Activated CD8-positive, alpha-beta memory T cell treated with anti-CD3 and anti-CD28 coated beads for 1 hour (primary cell): Measurements from ENCODE around the gene MALAT1.

Experiments used
- DNase-seq, 2 donors: peaks; one replicate each; pipeline ENCODE4 v3.0.0-alpha.2; 2020; ENCODE audit warnings: low read depth in 1 of 2; ENCODE audit errors: extremely low read depth in 1 of 2

Gene MALAT1

DNA sequence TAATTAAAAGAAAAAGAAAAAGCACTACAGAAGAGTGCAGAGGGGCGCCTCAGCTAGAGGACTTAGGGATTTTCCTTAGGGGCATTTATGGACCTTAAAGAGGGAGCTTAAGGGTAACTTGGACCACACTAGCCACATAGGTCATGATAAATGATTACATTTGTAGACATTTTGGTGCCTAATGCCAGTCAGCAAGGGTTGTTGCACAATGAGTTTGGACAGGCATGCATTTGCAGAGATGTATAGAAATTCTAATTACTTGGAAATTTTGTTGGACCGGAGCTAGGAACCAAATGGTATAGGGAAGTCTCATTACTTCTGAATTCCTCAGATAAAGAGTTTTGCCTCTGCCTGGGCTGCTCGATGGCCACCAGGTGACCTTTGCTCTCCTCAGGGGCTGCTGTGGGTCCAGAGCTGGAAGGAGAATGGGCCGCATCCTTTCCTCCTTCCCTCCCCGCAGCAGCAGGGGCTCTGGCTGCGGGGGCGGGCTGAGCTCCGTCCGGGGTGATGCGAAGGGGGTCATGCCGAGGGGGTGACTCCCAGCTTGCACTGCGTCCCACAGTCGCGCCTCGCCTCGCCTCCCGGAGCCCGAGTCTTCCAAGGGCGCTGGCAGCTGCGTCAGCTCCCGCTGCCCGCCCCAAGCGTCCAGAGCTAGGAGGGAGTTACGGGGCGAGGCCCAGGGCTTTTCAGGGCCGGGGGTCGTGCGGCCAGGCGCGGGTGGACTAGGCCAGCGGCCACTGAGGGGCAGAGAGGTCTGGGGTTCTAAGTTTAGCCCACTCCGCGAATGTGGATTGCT lies 20.3 kb upstream of the MALAT1 start:
- DNase-seq = no peak

DNA sequence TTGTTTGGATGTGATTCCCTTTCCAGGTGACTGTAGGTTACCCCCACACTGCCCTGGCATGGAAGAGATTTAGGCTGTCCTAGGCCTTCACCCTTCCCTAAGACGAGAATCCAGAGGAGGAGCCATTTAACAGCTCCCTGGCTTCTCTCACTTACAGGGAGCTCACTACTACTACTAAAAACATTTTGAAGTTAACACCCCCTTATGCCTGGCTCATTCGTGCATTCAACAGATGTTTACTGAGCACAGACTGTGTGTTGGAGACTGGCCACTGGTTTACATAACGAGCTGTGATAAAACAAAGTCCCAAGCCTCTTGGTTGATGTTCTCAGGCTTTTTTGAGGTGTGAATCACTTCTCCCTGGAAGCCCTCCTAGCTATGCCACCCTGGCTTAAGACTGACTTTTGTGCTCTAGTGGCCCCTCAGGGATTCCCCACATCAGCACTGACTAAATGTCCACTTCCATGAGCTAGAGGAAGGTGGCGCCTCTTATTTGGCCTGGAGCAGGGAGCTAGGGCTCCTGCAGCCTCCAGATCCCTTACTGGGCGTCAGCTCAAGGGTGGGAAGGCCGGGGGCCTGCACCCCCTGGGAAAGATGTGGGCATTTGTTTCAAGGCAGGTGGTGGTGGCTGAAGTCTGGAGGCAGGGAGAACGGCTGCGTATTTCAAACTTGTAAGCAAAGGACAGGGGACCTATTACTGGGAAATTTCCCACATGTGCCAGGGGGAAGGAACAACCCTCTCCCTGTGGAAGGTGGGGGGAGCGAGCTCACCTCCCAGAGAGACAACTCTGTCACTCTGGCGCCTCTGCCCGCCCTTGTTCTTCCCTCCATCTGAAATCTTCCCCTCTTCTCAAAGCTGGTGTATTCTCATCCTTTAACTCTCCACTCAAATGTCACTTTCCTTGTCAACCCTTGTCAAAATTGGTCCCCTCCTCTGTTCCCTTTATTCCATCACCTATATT lies 19.4 kb upstream of the MALAT1 start:
- DNase-seq = no peak

DNA sequence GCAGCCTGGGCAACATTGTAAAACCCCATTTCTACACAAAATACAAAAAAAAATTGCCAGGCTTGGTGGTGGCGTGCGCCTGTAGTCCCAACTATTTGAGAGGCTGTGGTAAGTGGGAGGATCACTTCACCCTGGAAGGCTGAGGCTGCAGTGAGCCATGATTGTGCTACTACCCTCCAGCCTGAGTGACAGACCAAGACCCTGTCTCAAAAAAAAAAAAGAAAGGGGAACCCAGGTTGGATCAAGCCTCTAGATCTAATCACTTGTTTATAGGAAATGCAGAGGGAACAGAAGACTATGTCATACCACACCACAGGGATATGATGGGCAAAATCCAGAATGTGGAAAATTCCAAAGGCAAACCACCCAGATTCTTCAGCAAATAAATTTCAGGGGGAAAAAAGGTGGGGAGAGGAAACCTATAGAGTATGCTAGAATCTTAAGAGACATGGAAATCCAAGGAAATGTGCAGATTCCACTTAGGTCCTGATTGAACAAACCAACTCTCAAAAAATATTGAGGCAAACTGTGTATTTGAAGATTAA lies 16.5 kb upstream of the MALAT1 start:
- no peak for DNase-seq

DNA sequence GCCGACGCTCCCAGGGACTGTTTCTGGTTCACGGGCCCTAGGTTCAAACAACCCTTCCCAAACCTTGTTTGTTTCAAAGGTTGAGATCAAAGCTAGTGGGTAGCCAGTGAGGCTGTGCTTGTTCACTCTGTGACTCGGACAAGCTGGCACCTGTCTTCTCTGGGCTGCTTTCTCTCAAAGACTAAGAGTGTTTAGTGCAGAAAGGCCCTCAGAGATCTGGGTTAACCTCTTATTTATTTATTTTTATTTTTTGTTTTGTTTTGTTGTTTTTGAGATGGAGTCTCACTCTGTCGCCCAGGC lies 13.0 kb upstream of the MALAT1 start:
- no peak for DNase-seq

DNA sequence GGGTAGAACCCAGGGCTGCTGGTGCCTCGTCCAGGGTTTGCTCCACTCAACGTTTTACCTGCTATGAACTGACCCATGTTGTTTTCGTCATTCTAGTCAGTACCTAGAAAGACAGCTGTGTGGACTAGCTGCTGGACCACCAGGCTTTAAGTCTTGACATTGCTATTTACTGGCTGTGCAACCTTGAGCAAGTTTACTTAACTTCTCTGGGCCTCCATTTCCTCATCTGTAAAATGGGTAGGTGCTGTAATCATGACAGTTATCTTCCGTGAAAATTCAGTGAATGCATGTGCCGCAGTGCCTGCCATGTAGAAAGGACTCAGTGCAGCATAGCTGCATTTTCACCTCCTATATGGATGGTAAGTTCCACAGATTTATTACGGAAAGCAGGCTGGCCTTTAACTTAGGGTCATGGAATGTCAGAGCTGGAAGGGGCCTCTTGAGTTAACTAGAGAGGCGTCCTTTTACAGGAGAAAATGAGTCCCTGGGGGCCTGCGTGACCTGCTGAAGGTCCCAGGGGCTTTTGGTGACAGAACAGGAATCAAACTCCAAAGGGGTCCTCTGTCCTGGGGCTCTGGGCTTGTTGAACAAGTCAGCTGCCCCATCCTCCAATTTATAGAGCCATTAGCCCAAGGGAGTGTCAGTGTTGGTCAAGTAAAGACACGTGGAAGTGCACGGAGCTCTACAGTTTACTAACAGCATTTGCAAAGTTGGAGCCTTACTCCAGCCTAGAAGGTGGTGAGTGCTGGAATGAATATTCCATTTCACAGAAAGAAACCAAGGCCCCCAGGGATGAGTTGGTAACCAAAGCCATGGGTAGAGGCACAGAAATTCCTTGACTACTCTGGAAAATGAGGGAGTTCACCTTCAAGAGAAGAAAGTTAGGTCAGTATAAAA lies 12.0 kb upstream of the MALAT1 start:
- DNase-seq = no peak

DNA sequence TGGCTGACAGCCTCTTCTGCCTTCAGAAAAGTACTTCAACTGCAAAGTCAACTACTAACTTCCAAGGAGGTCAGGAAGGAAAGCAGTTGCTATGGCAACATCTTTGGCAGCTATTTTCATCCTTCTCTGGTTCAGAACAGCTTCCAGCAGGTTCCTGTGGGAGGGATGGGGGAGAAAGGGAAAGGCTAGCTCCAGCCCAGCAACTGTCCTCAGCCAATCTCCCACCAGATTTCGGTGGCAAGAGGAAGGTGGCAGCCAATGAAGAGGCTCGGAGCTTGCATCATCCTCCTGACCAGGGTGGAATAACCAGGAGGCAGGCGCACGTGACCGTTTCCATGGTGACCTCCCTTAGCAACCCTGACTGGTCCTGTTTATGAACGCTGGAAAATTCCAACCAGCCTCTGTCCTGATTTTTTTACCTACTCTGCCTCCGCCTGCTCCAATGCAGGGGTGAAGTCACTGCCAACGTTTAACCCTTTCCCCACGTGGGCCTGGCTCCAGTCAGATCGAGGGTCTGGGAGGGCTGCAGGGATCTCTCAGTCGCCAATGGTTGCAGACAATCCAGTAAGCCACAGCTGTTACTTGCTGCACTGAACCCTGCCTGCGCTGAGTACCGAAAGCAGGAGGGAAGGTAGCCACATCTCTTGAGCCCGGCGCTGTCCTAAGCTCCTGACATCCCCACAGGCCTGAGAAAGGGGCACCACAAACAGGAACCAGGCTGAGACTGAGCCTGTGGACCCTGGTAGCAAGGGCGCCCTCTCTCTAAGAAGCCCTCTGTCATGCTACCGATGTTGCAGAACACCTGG lies 11.2 kb upstream of the MALAT1 start:
- DNase-seq = no peak

DNA sequence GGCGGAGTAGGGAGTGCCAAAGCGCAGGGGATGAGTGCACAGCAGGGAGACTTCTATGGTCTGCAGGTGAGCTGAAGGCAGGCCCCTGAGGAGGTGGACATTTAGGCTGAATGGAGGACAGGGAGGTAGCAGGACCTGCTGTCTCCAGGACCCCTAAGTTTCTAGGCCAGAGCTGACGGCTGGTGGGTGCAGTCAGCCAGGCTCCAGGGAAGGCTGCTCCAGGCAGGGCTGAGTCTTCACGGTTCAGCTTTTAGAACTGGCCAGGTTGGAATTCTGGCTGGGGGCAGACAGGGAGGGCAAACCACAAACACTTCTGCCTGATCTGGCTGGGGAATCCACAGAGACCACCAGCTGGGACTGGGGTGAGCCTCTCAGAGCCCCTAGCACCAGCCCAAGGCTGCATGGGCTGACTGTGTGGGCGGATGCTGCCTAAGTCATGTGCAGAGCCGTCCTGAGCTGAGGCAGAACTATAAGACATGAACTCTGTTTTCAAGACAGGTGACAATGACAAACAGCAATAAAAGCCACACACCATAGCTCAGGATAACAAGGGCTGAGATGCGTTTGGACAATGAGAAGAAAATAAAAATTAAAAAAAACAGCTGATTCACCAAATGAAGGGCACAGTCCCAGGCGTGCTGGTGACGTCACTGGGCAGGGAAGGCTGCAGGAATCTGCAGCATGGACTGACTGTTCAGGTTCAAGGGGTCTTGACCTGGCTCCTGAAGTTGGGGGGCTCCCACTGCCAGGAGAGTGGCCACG lies 10.4 kb upstream of the MALAT1 start:
- no peak for DNase-seq

DNA sequence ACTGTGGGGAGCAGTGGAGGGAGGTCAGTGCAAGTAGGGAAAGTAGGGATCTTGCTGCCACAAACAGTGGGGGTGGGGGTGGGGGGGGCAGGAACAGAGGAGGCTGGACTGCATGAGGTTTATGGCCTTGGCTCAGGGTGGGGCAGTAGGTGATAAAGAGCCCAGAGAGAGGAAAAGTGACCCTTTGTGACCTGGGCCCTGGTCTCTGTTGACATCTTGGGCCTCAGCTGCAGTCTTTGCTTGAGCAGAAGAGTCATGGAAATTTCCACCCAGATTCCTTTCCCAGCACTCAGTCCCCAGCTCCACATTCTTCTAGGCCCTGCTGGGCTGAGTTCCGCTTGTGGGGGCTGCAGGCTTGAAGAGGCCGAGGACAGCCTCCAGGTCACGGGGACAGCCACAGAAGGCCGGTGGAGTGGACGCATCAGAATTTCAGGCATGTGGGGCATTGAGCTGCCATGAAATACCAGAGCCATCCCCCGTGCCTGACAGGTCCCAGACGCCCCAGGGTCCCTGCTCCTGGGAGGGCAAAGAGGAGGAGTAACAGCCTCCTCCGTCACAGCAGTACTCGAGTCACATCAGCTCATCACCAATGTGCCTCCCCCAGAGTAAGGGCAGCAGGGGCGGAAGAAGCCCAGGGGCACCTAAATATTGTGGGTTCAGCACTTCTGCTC lies 9.7 kb upstream of the MALAT1 start:
- DNase-seq = no peak

DNA sequence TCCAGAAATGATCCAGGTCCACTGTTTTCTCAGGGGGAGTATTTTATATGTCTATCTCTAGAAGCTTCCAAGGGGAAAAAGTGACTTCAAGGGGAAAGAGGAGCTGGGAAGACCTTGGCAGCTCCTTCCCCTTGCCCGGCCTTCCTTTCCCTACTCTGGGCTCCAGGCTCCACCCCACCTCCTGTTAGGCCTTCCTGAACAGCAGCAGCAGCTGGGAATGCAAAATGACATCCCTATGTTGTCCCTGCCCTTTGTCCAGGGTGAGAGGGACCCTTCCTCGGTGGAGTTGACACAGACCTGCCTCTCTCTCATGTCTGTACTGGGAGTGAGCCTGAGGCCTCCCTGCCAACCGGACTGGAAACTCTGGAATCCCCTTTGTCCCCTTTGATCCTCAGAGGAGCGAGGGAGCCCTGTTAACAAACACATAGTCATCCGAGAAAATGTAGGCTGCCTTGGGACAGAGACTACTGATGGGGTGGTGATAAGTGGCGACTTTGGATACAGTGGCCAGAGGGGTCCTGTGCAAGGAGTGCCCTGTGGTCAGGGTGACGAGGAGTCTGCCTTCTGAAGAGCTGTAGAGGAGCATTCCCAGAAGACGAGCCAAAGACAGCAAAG lies 9.0 kb upstream of the MALAT1 start:
- no peak for DNase-seq

DNA sequence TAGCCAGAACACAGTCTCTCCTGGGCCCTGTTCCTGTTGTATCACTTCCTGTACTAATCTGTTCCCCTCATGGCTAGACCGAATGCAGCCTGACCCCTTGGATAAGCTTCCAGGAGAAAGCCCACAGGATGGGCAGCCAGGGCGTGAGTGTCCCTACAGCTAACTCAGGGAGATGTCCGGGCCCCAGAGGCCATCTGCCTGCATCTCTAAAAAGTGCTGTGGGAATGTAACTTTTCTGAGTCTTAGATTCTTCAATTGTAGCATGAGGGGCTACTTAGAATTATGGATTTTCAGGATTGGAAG lies 7.7 kb upstream of the MALAT1 start:
- no peak for DNase-seq

DNA sequence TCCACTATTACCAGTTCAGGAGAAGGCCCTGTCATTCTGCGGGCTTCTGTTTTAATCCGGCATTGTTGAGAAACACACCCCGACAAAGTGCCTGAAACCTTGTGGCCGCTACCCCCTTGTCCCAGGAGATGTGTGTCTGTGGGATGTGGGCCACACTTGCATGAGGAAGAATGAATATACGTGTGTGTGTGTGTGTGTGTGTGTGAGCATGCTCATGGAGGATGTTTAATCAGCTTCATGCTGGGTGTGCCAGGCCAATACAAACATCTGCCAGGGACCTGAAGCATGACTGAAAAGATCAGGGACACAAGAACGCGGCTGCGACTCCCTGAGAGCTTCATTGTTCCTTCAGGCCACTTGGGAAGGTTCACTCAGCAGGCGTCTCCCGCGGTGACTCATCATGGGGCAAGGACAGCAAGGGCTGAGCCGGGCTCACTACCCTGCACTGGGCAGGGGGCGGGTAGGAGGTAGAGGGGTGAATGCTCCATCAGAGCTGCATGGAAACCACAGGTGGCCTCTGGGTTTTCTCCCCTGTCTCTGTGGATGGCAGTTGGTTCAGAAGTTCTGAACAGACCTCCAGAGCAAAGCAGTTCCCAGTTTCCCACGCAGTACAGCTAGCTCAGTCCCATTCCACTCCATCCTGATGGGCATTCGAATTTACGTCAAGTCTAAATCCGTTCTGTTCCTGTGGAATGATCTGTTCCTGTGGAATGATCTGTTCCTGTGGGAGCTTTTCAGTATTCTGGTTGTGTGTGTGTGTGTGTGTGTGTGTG lies 7.0 kb upstream of the MALAT1 start:
- no peak for DNase-seq

DNA sequence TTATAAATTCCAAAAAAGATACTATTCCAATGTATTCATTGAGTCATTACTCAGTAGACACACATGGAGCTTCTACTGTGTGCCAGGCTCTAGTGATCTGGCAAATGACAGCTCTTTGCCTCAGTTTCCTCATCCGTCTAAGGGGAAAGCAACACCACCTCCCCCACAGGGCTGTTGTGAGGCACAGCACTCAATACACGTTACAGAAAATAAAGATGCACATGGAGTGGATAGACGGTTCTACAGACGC lies 6.5 kb upstream of the MALAT1 start:
- no peak for DNase-seq

DNA sequence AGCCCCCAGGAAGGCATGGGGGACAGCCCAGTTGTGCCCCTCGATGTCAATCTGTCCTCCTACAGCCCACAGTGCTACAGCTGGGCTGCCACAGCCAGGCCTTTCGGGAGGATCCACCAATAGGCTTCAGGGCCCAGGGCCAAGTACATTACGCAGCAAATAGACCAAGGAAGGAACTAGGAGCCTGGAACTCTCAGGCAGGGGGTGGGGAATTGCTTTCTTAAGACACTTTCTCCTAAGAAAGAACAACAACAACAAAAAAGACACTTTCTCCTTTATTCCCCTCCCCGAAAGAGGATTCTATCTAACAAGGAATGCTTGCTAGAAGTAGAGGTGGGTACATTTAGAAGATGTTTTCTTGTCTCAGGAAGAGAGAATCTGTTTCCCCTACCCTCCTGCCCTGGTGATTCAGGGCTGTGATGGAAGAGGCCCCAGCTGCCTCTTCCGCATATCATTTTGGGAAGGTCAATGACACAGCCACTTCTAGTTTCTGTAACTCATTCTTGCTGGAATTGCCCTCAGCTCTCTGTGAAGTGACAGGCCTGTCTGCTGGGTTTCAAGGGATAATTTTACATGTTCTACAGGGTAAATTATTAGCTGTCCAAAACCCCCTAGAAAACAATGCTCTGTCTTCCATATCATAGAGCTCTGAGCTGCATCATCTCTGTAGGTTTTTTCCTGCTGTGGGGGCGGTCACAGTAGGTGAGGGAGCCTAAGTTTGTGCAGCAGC lies 6.0 kb upstream of the MALAT1 start:
- no peak for DNase-seq

DNA sequence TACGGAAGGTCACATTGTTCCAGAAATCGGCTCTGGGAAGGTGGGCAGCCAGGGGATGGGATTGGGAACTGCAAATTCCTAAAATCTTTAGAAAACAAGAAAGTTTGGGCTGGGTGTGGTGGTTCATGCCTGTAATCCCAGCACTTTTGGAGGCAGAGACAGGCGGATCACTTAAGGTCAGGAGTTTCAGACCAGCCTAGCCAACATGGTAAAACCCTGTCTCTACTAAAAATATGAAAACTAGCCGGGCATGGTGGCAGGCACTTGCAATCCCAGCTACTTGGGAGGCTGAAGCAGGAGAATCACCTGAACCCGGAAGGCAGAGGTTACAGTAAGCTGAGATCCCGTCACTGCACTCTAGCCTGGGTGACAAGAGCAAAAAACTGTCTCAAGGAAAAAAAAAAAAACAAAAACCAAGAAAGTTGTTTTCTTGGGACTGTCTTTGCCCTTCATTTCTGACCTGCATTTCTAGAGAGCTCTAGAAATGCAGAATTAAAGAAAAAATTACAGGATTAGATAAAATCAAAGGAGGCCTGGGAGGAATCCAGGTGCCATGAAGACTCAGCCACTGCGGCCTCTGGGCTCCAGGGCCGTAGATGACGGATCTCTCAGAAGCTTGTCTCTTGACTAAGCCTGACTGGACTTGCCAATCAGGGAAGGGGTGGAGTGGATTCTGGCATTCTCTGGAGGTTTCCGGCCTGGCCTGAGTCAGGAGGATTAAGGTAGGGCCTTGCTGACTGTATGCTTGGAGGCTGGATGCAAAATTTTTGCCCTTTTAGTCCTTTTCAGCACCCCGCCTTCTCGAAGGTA lies 5.3 kb upstream of the MALAT1 start:
- DNase-seq = no peak

DNA sequence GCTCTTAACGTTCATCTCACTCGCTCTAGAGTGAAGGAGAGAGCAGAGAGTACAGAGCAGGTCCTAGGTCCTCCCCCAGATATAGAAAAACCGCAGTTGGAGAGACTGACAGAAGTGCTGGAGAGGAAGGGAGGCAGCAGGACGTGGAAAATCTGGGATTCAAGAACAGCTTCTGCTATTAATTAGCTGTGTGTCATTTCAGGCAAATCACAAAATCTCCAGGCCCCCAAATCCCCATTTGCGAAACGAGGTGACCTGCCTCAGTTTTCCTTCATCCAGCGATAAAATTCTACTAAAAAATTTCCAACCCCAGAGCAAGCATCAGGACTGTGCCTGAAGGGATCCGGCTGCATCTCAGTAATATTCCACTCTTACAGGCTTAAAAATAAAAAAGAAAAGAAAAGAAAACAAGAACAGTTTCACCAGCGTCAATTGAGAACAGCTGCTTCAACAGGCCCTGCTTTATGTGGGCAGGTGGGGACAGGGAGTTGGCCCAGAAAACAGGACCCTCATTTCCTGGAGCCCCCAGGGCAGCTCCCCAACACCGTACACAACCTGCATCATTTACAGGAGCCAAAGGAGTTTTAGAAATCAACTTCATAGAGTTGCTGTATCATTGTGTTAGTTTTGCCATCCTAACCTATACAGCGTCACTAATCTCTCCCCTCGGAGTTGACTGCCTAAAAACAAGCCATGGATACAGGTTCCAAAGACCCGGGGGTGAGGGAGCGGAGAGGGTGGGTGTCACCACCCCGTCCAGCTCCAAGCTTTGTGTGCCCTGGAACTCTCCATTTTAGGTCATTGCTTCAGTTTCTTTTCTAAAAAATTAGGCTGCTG lies 2.3 kb upstream of the MALAT1 start:
- no peak for DNase-seq
